ENCODE results near the gene LYL1. TPM values are rescaled to one million over a fixed set of nuclear protein-coding genes. Genes with fewer than 3 reads are reported as not detected.
"Not testable (repeated sequence)": the region's sequence is repeated elsewhere in the genome, so short reads cannot be mapped to it uniquely, and the experiment has no call there.

The LYL1 gene
- total RNA-seq, result 20.2 TPM

- intact Hi-C loops (cut with DNase I), result no loop called here
- DNase-seq (ENCODE audit: low spot score), result peak; percentile 83
- peak; percentile 59 for ATAC-seq
Observed at GRCh38 chr19:13102666-13103580, at the start of gene LYL1. LYL1 (minus strand) TSS chr19:13102858; CDS start chr19:13101171, 1,687 bp downstream.

DNA sequence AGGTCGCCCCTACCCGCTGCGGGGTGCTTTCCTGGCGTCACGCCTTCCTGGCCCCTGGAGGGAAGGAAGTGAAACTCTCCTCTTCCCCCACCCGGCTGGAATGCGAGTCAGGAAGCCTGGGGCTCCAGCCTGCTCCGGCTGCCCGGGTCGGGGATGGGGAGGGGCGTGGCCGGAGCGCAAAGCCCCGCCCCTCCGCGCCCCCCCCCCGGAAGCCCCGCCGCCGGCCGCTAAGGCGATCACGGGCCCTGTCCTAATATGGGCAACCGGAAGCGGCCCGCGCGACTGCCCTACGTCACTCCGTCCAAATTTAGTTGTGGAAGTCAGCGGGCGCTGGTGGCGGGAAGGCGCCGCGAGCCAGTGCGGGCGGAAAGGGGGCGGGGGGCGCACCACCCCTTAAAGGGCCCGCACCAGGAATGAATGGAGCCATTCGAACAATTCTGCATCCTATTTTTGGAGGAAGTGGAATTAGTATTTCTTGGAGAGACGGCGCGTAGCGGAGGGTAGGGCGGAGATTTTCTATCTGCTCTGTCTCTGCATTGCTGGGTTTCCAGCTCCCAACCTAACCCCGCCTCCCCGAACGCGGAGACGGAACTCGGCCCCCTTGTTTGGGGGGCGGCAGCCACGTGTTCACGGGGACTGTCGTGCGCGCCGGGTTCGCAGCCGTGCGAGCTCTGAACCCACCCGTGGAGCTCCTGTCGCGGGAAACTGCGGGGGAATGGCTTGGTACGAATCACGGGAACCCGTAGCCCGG lies 49.1 kb upstream of the LYL1 start:
- peak; percentile 98 for DNase-seq (ENCODE audit: low spot score)
- intact Hi-C loops (cut with DNase I), result no loop called here
- peak; percentile 80 for ATAC-seq

DNA sequence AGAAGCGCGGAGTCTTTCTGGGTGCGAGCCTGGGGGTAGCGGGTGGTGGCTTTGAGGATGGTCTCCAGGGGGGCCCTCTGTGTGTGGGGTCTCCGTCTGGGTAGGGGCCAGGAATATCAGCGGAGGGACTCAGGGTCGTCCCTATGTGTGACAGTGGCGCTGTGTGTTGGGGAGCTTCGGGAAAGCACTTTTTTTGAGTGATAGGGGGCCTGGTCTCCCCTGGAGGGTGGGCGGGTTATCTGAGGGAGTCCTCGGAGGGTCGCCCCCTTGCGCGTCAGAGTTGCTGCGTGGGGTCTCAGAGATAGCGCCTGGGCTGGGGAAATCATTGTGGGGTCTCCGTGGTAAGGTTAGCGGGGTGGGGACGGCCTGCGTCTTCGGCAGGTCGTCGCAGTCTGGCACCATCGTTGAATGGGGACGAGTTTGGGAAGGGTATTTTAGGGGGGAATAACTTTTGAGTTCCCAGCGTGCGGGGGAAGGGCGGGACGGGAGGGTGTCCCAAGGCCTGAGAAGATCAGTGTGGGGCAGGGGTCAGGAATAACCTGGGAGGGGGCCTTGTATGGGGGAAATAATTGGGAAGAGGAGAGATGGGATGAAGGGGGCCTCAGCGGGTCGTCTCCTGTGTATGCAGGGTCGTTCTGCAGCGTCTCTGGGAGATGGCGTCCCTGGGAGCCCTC lies 48.4 kb upstream of the LYL1 start:
- intact Hi-C loops (cut with DNase I), result no loop called here

GRCh38 chr19:13150187-13150930 lies 47.7 kb upstream of the LYL1 start, which contains the start of the genes IER2 and STX10:
IER2 (plus strand) TSS chr19:13150411; CDS start chr19:13153187, 2,776 bp downstream.
STX10 (minus strand) TSS chr19:13150375; CDS start chr19:13150173, 202 bp downstream.
- ATAC-seq (peak; percentile 83), DNase-seq (ENCODE audit: low spot score) (peak; percentile 98)
- intact Hi-C loops (cut with DNase I), result no loop called here

More for the DNA sequence above, 48.4 kb upstream of the LYL1 start:
- DNase-seq (ENCODE audit: low spot score) (no peak), ATAC-seq (no peak)

DNA sequence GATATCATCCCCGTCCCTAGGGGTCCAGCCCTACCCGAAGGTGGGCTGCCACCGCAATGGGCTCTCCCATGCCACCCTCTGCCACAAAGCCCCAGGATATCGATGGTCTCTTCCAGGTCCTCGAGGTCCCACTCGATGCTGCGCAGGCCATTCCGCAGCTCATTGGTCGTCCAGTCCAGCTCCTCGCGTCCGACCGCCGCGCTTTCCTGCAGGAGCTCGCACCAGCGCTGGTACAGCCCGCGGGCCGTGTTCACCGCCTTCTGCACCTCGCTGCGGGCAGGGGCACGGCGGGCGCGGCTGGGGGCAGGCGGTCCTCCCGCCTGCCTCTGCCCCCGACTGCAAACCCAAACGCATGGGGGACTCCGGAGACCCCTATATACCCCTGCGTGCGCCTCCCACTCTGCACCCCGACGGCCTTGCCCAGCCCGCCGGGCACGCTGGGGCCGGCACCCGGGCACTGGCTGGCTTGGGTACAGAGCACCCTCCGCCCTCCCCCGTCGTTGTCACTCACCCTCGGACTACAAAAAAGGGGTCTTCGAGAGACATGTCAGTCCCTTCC lies 47.0 kb upstream of the LYL1 start:
- intact Hi-C loops (cut with DNase I), result loop anchor here (2.0 kb wide), 1 partner anchor 33 kb away; the partner anchor contains the start of gene TRMT1
- DNase-seq (ENCODE audit: low spot score) (peak; percentile 75), ATAC-seq (peak; percentile 0)

DNA sequence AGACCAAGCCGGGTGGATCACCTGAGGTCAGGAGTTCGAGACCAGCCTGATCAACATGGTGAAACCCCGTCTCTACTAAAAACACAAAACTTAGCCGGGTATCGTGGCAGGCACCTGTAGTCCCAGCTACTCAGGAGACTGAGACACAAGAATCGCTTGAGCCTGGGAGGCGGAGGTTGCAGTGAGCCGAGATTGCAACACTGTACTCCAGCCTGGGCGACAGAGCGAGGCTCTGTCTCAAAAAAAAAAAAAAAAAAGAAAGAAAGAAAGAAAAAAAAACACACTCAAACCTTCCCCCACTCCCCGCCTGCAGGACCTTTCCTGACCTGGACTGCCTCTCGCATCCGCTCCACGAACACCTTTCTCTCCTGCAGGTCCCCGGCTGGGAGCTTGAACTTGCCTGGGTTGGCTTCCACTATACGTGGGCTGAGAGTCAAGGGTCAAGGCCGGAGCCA lies 46.5 kb upstream of the LYL1 start:
- intact Hi-C loops (cut with DNase I), result loop anchor here (2.0 kb wide), 1 partner anchor 32 kb away; the partner anchor contains the start of gene TRMT1
- DNase-seq (ENCODE audit: low spot score); ATAC-seq: not testable (repeated sequence)

DNA sequence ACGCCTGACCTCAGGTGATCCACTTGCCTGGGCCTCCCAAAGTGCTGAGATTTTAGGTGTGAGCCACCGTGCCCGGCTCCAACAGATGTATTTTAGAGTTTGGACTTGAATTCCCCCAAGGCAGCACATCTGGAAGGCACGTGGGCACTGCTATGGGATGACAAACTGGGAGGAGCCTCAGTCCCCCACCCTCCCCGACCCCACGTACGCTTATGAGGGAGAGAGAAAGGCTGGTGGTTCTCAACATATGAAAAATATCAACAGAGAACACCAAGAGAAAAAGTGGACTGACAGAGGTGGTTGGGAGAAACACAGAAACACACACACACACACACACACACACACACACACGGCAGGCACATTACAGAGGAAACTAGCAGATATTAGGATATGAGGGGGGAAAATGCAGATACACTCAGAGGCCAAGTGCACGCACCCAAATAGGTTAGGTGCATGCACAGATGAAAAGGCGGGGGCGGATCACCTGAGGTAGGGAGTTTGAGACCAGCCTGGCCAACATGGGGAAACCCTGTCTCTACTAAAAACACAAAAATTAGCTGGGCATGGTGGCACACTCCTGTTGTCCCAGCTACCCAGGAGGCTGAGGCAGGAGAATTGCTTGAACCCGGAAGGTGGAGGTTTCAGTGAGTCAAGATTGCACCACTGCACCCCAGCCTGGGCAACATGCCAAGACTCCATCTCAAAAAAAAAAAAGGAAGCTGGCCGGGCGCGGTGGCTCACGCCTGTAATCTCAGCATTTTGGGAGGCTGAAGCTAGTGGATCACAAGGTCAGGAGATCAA lies 44.3 kb upstream of the LYL1 start:
- DNase-seq (ENCODE audit: low spot score) (no peak), ATAC-seq (no peak)
- intact Hi-C loops (cut with DNase I), result no loop called here

DNA sequence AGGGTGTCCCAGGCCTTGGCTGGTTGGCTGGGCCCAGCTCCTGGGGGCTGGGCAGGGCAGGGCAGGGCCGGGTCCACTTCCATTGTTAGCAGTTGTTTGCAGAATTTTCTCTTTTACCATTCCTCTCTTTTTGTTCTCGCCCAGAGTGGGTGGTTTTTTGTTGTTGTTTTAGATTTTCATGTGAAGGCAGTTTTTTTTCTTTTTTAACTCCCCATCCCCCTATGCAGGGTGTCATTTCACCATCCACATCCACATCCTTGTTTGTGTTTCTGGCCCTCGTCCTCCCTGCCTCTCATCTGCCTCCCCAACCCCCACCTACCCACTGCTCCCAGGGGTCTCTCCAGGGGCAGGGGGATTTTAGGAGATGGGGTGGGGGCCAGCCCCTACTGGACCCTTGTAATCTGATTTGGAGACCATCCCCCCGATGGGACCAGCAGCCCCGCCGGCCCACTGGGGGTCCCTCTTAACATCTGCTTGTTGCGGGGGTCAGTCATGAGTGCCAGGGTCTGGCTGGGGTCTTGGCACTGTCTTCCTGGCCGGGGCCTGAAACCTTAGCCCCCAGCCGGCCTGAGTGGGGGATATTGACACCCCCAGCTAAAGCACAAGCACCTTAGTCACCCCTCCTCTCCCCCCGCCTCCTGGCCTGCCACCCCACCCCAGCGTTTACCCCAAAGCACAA lies 37.1 kb upstream of the LYL1 start:
- DNase-seq (ENCODE audit: low spot score) (no peak), ATAC-seq (no peak)
- intact Hi-C loops (cut with DNase I), result no loop called here

DNA sequence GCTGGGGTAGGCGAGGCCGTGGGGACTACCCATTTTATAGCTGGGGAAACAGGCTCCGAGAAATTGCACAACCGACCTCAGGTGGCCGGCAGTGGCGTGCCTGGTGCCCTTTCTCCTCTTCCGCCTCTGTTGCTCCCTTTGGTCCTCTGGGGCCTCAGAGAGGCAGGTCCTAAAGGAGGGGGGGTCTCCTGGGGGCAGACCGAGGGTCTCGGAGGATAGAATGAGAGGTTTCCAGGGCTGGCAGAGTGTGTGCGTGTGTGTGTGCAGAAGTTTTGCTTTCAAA lies 36.2 kb upstream of the LYL1 start:
- intact Hi-C loops (cut with DNase I), result no loop called here
- DNase-seq (ENCODE audit: low spot score) (no peak), ATAC-seq (no peak)

DNA sequence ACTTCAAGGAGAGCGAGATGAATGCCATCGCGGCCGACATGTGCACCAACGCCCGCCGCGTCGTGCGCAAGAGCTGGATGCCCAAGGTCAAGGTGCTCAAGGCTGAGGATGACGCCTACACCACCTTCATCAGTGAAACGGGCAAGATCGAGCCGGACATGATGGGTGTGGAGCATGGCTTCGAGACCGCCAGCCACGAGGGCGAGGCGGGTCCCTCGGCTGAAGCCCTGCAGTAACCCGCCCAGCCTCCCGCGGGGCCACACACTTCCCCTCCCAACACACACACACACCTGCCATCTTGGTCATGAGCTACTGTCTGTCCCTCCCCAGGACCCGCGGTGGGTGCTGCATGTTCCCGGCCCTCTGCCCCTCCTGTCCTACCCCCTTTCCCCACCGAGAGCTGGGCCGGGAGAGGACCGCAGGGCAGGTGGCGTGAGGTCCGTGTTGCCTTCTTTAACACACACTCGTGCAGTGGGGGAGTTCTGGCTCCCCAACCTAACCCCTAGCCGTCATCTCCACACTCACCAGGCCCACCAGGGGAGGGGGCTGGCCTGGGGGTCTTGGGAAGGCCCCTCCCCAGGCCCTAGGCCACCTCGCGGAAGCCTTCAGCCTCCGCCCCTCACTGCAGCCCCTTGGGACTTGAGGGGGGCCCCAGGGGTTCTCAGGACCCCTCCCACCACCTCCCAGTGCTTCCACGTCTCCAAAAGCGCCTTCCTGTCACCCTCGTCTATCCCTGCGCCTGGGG lies 35.7 kb upstream of the LYL1 start:
- ATAC-seq, result no peak
- intact Hi-C loops (cut with DNase I), result no loop called here
- no peak for DNase-seq (ENCODE audit: low spot score)

DNA sequence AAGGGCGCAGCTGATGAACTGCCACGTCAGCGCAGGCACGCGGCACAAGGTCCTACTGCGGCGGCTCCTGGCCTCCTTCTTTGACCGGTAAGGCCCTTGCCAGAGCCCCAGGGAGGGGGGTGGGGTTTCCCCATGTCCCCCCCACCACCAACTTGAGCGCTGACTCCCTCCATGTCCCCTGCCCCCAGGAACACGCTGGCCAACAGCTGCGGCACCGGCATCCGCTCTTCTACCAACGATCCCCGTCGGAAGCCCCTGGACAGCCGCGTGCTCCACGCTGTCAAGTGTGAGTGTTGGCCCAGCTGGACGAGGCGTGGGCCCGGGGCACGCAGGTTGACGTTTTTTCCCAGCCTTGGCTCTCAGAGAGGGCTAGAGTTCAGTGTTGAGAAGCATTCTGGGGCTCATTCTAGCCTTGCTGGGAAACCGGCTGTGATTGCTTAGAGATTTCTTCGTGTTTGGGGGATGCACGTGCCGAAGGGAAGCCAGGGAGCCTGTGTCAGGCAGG lies 34.7 kb upstream of the LYL1 start:
- ATAC-seq, result no peak
- intact Hi-C loops (cut with DNase I), result no loop called here
- no peak for DNase-seq (ENCODE audit: low spot score)

DNA sequence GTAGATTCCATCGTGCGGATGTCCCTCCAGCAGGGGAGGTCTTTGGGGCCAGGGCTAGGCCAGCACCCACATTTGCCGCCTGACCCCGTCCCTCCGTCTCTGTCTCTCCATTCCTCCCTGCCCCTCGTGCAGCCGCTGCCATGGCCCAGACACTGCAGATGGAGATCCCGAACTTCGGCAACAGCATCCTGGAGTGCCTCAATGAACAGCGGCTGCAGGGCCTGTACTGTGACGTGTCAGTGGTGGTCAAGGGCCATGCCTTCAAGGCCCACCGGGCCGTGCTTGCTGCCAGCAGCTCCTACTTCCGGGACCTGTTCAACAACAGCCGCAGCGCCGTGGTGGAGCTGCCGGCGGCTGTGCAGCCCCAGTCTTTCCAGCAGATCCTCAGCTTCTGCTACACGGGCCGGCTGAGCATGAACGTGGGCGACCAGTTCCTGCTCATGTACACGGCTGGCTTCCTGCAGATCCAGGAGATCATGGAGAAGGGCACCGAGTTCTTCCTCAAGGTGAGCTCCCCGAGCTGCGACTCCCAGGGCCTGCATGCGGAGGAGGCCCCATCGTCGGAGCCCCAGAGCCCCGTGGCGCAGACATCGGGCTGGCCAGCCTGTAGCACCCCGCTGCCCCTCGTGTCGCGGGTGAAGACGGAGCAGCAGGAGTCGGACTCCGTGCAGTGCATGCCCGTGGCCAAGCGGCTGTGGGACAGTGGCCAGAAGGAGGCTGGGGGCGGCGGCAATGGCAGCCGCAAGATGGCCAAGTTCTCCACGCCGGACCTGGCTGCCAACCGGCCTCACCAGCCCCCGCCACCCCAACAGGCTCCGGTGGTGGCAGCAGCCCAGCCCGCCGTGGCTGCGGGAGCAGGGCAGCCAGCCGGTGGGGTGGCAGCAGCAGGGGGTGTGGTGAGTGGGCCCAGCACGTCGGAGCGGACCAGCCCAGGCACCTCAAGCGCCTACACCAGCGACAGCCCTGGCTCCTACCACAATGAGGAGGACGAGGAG lies 32.7 kb upstream of the LYL1 start:
- ATAC-seq (no peak), DNase-seq (ENCODE audit: low spot score) (no peak)
- intact Hi-C loops (cut with DNase I), result no loop called here

GRCh38 chr19:13134626-13135025 lies 32.0 kb upstream of the LYL1 start:
- DNase-seq (ENCODE audit: low spot score), result no peak
- ATAC-seq, result no peak
- intact Hi-C loops (cut with DNase I), result no loop called here

- intact Hi-C loops (cut with DNase I), result no loop called here
- ATAC-seq (no peak), DNase-seq (ENCODE audit: low spot score) (no peak)
Observed at GRCh38 chr19:13133241-13133870, 30.7 kb upstream of the LYL1 start.
